CD4-positive, alpha-beta T cell treated with Interleukin-12 subunit alpha and Interleukin-12 subunit beta, for 1 hour (primary cell): ENCODE data around the gene MLH3.
"Not testable (repeated sequence)": the region's sequence is repeated elsewhere in the genome, so short reads cannot be mapped to it uniquely, and the experiment has no call there.

Experiments used
- DNase-seq: peaks from one replicate; pipeline ENCODE4 v3.0.0-alpha.2; 2020

Gene MLH3

DNA sequence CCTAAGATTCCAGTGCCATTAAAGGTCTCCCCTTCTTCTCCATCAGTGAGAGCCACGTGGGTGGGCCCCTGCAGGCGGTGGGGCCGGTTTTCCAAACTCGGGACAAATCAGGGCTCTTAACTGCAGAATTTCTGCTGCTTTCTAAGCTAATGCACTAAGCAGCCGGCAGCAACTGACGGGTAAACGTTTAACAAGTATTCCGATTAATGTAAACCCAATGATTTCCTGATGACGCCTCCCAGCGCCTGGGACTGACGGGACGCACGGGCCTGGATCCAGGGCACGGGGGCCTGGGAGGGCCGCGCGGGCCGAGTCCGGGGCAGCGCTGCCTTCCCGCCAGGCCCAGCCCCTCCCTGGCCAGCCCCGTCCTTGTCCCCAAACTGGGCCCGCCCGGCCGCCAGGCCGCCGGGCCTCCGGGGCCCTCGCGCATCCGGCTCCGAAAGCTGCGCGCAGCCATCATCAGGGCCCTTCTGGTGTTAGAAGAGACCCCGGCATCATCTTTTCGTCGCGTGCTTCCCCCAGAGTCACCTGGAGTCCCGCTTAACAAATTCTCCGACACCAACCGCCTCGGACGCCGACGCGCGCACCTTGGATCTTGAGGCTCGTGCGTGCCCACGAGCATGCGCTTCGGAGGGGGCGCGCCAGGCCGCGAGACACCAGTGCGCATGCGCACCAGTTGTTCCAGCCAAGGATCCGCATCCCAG lies at the start of gene MLH3:
MLH3 (minus strand) TSS at position 616 of the 704 bp plus-strand sequence. CDS start 1,812 bp downstream, outside the sequence.
- DNase-seq: peak; percentile 85

DNA sequence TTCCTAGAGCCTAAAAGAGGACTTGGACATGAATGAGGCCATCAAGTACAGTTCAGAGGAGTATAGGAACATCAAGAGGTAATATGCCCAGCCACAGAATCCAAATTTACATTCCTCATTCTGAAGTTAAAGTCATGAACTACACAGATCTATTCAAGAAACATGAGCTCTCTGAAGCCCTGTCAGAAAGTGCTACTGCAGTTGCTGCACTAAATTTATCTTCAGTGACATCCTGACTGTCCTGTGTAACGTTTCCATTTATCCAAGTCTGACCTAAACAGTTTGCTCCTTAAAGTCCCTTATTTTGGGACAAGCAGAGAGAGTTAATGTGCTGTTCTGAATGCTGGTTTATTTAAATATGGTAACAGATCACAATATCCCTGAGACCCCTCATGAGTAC lies 47.4 kb upstream of the MLH3 start:
- no peak for DNase-seq

DNA sequence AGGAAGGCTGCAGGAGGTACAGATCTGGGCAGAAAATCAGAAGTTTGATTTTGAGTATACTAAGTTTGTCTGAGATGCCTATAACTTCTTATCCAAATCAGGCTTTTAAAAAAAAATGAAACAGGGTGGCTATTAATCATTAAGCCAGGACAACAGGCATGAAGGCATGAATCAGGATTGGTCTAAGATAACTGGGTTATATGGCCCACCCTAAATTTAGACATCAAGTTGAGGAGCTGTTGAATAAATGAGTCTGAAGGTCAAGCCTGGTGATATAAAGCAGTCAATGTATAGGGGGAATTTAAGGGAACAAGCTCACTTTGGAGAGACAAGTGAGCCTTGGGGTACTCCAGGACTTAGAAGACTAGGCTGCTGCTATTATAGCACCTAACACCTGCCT lies 46.9 kb upstream of the MLH3 start:
- no peak for DNase-seq

GRCh38 chr14:75096959-75097358 lies 45.7 kb upstream of the MLH3 start:
- no peak for DNase-seq

DNA sequence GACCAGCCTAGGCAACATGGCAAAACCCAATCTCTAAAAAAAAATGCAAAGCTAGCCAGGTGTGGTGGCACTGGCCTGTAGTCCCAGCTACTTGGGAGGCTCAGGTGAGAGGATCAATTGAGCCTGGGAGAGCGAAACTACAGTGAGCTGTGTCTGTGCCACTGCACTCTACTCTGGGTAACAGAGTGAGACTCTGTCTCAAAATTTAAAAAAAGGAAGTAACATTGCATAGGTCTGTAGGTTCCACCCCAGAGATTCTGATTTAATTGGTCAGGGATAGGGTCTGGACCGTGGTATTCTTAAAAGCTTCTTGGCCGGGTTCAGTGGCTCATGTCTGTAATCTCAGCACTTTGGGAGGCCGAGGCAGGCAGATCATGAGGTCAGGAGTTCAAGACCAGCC lies 44.4 kb upstream of the MLH3 start:
- no peak for DNase-seq

- no peak for DNase-seq
These were observed 43.6 kb upstream of the MLH3 start for GRCh38 chr14:75094896-75095295.

DNA sequence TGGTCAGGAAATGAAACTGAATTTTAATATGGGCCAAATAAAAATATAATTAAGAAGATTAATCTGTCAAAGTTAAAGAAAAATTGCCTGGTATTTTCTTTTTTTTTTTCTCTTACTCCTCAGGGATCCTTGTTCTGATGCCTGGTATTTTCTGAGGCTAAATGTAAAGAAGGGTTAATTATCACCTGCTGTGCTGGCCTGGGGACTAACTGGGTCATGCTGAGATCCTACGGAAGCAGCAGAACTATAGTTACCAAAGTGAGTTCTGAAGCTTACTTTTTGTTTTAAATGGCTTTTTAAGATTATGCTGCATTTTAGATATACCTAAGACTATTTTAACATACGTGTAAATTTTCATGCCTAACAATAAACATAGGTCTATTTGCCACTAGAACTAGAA lies 41.4 kb upstream of the MLH3 start:
- no peak for DNase-seq

DNA sequence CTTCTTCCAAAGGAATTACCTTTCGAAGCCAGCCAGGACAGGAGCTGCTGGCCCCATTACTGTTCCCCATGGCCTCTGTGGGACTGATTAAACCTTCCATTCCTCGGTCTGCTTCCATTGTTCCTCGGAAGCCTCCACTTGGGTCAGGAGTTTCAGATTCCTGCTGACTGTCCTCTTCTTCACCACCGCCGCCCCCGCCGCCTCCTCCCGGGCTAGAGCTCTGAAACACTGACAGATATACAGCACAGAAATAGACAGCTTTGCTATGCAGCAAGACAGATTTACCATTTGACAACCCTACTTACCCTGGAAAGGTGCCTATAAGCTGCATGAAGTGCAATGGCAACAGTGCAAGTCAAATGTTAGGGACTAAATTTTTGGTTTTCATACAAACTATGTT lies 40.0 kb upstream of the MLH3 start:
- no peak for DNase-seq

DNA sequence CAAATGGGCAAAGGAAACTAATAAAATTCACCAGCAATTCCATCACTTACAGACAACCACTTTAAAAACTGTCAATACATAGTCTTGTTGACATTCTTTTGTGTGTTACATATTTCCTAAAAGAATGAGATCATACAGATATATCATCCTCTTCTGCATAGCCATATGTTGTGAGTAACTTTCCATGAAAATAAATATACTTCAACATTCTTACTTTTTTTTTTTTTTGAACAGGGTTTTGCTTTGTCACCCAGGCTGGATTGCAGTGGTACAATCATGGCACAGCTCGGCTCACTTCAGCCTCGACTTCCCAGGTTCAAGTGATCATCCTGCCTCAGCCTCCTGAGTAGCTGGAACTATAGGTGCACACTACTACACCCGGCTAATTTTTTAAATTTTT lies 39.1 kb upstream of the MLH3 start:
- no peak for DNase-seq

GRCh38 chr14:75088566-75089373 lies 37.5 kb upstream of the MLH3 start:
- peak; percentile 63 for DNase-seq

DNA sequence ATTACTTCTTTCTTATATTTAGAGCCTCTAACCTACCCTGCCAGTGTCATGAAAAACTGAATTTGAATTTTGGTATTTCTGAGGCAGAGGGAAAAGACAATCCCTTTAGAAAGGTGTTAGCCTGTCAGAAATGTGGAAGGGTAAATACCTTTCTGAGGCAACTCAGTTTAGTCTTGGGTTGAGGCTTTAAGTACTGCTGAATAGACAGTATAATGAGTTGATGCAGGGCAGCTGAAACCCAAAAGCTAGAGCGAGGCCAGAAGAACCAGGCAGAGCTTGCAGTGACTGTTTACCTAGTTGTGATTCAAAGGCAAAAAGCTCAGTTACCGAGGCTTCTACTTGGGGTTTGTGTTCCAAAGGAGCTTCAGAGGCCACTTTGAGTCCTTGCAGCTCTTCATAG lies 36.9 kb upstream of the MLH3 start:
- no peak for DNase-seq

GRCh38 chr14:75084513-75084912 lies 33.2 kb upstream of the MLH3 start:
- DNase-seq: no peak

DNA sequence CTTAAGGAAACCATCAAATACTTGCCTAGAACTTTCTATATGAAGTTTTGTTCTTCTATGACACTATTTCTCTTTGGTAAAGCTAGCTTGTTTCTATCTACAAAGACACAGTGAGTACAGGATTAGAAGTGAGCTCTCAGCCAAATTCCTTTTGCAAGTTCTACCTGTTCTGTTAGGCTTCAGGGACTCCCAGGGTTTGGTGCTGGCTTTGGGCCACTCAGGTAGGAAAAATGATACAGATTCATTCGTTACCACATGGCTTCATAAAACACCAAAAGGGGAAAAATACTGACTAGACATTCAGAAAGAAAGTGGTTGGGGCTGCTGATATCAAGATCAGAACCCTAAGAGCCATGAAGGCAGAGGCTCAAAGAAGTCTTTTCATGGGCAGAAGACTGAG lies 32.0 kb upstream of the MLH3 start:
- no peak for DNase-seq

GRCh38 chr14:75081660-75082229 lies 30.5 kb upstream of the MLH3 start:
- DNase-seq: no peak

DNA sequence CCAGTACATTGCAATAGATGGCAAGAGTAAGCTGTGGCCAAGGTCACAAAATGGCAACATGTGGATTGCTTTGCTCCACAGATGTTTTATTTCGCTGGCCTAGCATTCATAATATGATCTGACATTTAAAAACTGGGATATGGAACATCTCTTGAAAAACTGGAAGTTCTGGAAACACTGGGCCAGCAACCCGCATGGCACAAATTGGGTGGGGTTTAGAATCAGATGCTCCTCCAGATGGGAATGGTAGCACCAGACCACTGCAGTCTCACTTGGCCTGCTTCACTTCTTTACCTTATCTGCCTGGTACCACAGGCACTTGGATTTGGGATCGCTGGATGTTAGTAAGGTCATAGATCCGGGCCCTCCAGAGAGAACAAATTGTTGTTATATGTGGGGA lies 28.3 kb upstream of the MLH3 start:
- no peak for DNase-seq

DNA sequence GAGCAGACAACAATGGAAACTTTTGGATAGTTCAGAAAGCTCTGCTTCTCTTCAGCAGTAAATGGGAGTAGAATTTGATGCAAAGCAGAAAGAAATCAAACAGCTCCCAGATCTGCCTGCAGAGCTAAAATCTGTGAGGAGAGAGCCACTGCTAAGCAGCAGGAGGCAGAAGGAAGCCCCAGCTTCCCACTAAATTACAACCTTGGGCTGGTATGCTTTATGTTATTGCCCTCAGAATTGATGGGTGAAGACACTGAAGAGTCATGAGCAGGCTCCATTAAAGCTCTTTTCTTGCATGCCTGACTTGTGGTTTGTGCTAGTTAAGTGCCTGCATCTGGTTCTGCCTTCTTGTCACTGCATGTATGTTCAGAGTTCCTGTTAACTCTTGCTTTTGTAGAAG lies 26.5 kb upstream of the MLH3 start:
- DNase-seq: no peak

DNA sequence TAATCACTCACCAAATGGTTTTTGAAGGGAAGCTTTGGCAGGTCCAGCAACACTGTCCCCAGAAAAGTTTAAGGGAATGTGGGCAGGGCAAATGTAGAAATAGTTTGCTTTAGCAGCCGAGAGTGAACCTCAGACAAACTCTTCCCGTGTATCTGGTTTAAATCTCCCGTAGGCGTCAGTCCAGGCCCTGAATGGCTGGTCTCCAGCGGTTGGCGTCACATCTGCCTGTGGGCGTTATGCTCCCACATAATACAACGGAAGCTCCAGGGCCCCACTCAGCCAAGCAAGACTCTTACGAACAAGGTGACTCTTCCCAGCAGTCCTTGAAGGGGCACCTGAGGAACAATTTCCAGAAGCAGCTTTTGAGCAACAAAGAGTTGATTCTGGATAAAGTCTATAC lies 19.1 kb upstream of the MLH3 start:
- DNase-seq: no peak

DNA sequence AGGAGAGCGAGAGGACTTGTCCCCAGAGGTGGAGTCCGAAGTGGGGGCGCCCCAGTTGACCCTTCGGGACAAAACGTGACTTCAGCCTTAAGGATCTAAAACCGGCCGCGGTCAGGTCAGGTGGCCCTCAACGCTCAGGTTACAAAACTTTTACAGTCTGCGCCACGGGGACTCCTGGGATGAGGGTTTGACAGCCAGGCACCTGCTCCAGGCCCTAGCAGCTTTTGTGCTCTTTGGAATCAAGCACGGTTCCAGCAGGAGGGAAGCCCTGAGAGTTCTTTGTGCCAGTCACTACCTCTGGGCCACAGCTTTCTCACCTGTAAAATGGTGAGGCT lies 18.5 kb upstream of the MLH3 start:
- no peak for DNase-seq

- DNase-seq: peak; percentile 67
These were observed 18.0 kb upstream of the MLH3 start, which contains the start of gene ZC2HC1C for GRCh38 chr14:75069121-75069810. Gene ZC2HC1C (plus strand): TSS chr14:75069641. CDS start chr14:75070574, 933 bp downstream.

- DNase-seq: no peak
These were observed 17.2 kb upstream of the MLH3 start for GRCh38 chr14:75068294-75069120.

- not testable (repeated sequence) for DNase-seq
These were observed 16.5 kb upstream of the MLH3 start for GRCh38 chr14:75067765-75068164.

DNA sequence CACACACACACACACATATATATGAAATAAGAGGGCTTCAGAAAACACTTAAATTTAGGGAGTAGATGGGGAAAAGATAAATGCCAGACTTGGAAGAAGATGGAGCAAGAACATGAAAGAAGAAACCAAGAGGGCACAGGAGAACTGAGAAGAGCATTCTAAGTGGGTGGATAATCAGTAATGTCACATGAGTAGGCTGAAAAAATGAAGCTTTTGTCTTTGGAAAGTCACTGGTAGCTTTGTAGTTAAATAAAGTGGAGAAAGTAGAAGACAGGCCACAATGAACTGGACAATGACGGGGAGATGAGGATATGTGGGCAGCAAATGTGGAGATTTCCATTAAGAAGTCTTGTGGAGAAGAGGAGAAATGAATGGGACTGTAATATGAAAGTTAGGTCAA lies 15.9 kb upstream of the MLH3 start:
- no peak for DNase-seq

DNA sequence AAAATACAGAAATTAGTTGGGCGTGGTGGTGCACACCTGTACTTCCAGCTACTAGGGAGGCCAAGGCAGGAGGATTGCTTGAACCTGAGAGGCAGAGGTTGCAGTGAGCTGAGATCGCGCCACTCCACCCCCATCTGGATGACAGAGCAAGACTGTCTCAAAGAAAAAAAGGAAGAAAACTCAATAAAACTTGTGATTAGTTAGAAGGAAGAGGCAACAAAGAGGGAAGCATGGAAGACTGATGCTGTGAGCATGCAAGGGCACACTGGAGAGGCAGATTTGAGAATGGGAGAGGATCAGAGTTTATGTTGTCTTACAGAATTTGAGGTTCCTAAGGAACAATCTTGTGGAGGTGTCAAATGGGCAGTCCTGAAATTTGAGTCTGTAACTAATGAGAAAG lies 15.4 kb upstream of the MLH3 start:
- DNase-seq: no peak
